Measurements from ENCODE around the gene AGPAT4.
"Not testable (repeated sequence)": the region's sequence is repeated elsewhere in the genome, so short reads cannot be mapped to it uniquely, and the experiment has no call there.

DNA sequence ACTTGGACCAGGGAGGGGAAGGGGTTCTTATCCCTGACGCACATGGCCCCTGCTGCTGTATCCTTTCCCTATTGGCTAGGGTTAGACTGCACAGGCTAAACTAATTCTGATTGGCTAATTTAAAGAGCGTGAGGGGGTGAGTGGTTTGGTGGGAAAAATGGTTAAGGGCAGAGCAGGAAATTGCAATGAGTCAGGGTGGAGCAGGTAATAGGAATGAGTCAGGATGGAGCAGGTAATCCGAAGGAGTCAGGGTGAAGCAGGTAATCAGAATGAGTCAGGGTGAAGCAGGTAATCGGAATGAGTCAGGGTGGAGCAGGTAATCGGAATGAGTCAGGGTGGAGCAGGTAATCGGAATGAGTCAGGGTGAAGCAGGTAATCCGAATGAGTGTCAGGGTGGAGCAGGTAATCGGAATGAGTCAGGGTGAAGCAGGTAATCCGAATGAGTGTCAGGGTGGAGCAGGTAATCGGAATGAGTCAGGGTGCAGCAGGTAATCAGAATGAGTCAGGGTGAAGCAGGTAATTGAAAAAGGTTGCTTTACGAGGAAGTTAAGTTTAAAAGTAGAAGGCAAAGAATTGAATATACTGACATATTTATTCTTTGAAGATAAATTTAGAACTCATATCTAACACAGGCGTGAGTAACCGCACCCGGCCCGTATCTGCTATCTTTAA is 41.5 kb upstream of the AGPAT4 start:
- TF ChIP-seq POLR2A, POLR2AphosphoS5 (IDR thresholded peaks at IDR 0.05): not testable (repeated sequence)
- TF ChIP-seq, protein P1, sequence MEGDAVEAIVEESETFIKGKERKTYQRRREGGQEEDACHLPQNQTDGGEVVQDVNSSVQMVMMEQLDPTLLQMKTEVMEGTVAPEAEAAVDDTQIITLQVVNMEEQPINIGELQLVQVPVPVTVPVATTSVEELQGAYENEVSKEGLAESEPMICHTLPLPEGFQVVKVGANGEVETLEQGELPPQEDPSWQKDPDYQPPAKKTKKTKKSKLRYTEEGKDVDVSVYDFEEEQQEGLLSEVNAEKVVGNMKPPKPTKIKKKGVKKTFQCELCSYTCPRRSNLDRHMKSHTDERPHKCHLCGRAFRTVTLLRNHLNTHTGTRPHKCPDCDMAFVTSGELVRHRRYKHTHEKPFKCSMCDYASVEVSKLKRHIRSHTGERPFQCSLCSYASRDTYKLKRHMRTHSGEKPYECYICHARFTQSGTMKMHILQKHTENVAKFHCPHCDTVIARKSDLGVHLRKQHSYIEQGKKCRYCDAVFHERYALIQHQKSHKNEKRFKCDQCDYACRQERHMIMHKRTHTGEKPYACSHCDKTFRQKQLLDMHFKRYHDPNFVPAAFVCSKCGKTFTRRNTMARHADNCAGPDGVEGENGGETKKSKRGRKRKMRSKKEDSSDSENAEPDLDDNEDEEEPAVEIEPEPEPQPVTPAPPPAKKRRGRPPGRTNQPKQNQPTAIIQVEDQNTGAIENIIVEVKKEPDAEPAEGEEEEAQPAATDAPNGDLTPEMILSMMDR (IDR thresholded peaks at IDR 0.05), result not testable (repeated sequence)

Data from breast epithelium (tissue), 3 donors.